Measurements from ENCODE around the gene DDX23. TPM values are rescaled to one million over a fixed set of nuclear protein-coding genes. Genes with fewer than 3 reads are reported as not detected.

The DDX23 gene
- total RNA-seq, 4 donors from 2014 or later: 66.8 to 85.8 (median 73.0) TPM

DNA sequence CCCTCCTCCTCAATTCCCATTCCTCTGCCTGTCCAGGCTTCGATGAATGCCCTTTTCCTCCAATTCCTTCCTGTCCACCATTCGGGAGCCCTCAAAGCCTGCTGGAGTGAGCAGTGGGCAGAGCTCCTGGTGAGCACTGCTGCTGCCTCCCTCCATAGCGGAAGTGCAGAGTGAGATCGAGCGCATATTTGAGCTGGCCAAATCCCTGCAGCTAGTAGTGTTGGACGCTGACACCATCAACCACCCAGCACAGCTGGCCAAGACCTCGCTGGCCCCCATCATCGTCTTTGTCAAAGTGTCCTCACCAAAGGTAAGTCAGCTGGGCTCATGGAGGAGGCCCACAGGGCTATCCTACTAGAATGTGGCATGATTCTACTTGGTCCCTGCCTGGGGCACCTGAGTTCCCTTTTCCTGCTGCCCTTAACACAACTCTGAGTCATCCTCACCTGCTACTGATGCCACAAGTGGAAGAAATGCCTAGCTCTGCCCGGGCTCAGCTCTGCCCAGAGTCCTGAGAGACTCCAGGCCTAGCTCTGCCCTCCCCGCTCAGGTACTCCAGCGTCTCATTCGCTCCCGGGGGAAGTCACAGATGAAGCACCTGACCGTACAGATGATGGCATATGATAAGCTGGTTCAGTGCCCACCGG, 25.6 kb downstream of the DDX23 start:
- Histone ChIP-seq H3K4me3 (no peak overlapping the region), H3K27ac (no peak overlapping the region), H3K4me1 (no peaks in the 10 kb centered on the region), H3K36me3 (peaks cover 0 to 84% of the 10 kb centered on the region in 2 donors), H3K9me3 (no peaks in the 10 kb centered on the region), H3K27me3 (no peaks in the 10 kb centered on the region)
- WGBS, 2 donors (ENCODE audit: low coverage in 1 of 2): 50 to 75% methylated on average over 3 to 4 of the region's 15 CpGs
- TF ChIP-seq POLR2AphosphoS5 (IDR thresholded peaks at IDR 0.05) (no peak), CTCF (IDR thresholded peaks at IDR 0.05) (no peak), POLR2A (IDR thresholded peaks at IDR 0.05) (no peak), EP300 (IDR thresholded peaks at IDR 0.05) (no peak)
- no peak for ATAC-seq

DNA sequence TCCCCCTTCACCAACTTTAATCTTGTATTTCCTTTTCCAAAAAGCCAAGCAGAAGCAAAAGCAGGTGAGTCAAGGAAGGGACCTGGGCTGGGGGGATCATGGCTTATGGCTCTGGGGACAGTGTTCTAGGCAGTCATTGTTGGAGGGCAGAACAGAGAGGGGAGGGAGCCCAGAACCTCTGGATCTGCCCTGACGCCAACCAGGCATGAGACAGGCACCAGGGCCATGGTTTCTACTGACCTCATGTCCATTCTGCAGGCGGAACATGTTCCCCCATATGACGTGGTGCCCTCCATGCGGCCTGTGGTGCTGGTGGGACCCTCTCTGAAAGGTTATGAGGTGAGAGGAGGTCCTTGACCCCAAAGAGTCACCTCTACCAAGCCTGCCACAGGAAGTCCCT, 27.1 kb downstream of the DDX23 start:
- Histone ChIP-seq H3K27ac (no peak overlapping the region), H3K27me3 (no peaks in the 10 kb centered on the region), H3K36me3 (peaks cover 0 to 70% of the 10 kb centered on the region in 2 donors), H3K4me3 (no peak overlapping the region), H3K9me3 (no peaks in the 10 kb centered on the region), H3K4me1 (no peaks in the 10 kb centered on the region)
- ATAC-seq: no peak
- TF ChIP-seq POLR2A (IDR thresholded peaks at IDR 0.05) (no peak), EP300 (IDR thresholded peaks at IDR 0.05) (no peak), CTCF (IDR thresholded peaks at IDR 0.05) (no peak), POLR2AphosphoS5 (IDR thresholded peaks at IDR 0.05) (no peak)
- WGBS, 2 donors (ENCODE audit: low coverage in 1 of 2): 80% methylated on average over 1 of the region's 4 CpGs; no CpG with 5 or more reads in 1 of the 2 donors

DNA sequence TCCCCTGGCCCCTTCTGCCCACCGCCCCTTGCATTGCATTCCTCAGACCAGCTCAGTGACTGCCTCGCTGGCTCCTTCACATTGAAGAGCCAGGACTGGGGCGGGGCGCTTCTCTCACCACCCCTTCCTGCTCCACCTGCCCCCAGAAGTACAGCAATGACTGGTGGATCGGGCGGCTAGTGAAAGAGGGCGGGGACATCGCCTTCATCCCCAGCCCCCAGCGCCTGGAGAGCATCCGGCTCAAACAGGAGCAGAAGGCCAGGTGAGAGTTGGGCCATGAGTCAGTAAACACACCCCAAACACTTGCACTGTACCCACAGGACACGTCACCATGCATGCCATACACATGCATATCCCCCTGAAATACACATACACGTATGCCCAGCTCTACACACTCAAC, 27.9 kb downstream of the DDX23 start:
- H3K4me1 ChIP-seq: peaks cover 0 to 6% (median under 1%) of the 10 kb centered on the region in 3 donors
- H3K9me3 ChIP-seq: no peaks in the 10 kb centered on the region
- ATAC-seq: no peak
- whole genome bisulfite sequencing, 2 donors (ENCODE audit: low coverage in 1 of 2): 83 to 93% methylated on average over 1 to 2 of the region's 12 CpGs
- no peak overlapping the region for H3K4me3 ChIP-seq
- no peaks in the 10 kb centered on the region for H3K27me3 ChIP-seq
- H3K27ac ChIP-seq: no peak overlapping the region
- TF ChIP-seq POLR2AphosphoS5 (IDR thresholded peaks at IDR 0.05): no peak
- TF ChIP-seq EP300 (IDR thresholded peaks at IDR 0.05): no peak
- TF ChIP-seq CTCF (IDR thresholded peaks at IDR 0.05): no peak
- TF ChIP-seq POLR2A (IDR thresholded peaks at IDR 0.05): no peak
- H3K36me3 ChIP-seq: peaks cover 0 to 62% of the 10 kb centered on the region in 2 donors

DNA sequence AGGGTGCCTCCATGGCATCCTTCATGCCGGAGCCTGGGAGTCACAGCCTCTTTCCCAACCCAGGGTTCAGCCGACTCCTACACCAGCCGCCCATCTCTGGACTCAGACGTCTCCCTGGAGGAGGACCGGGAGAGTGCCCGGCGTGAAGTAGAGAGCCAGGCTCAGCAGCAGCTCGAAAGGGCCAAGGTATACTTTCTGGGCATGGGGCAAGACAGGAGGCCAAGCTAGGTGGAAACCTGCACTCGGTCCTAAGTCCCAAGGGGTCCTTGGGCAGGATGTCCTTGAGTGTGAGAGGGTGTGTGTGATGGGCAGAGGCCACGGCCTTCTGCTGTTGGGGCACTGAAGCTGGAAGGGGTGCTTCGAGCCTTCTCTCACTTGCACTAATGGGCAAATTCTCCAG, 28.7 kb downstream of the DDX23 start:
- WGBS, 2 donors (ENCODE audit: low coverage in 1 of 2): 81 to 100% methylated on average over 1 to 3 of the region's 11 CpGs
- ATAC-seq: no peak

More for the DNA sequence above, 28.7 kb downstream of the DDX23 start:
- Histone ChIP-seq H3K9me3 (no peaks in the 10 kb centered on the region), H3K4me3 (no peak overlapping the region), H3K36me3 (peaks cover 0 to 53% of the 10 kb centered on the region in 2 donors), H3K27me3 (no peaks in the 10 kb centered on the region), H3K27ac (no peak overlapping the region), H3K4me1 (peaks cover 0 to 11% (median 3%) of the 10 kb centered on the region in 3 donors)
- TF ChIP-seq POLR2A (IDR thresholded peaks at IDR 0.05) (no peak), CTCF (IDR thresholded peaks at IDR 0.05) (no peak), POLR2AphosphoS5 (IDR thresholded peaks at IDR 0.05) (no peak), EP300 (IDR thresholded peaks at IDR 0.05) (no peak)
